HCT116 (cell line): ENCODE measurements around the gene NCAPD2. TPM values are rescaled to one million over a fixed set of nuclear protein-coding genes. Genes with fewer than 3 reads are reported as not detected.

Source experiments
- ATAC-seq: fragments of 200-7000 bp; cut with Tn5 transposase; 2 replicates; pipeline ENCODE4 v1.9.1; 2020; ENCODE audit warnings: mild to moderate bottlenecking, moderate library complexity
- BruUV-seq: library from RNA; stranded (reverse); fragments of 400-500 nt; replicated peaks from 2 replicates; lab custom pipeline; 2021; lab: Mats Ljungman, UMichigan
- CTCF ChIA-PET: fragments of 300-600 bp; sonication (Branson Sonifier 250); formaldehyde crosslinking; loops from one replicate; lab custom pipeline; 2021; ENCODE audit warnings: antibody characterized with exemption; lab: Charles Lee
- POLR2A ChIA-PET: fragments of 300-600, 350-600 bp; sonication (Branson Sonifier 250); formaldehyde crosslinking; loops from one replicate; lab custom pipeline; 2021; ENCODE audit warnings: antibody characterized with exemption; lab: Charles Lee
- RAD21 ChIA-PET, 2 experiments: fragments of 300-600 bp; sonication (Branson Sonifier 250); formaldehyde crosslinking; loops; one replicate each; lab custom pipeline; 2023; ENCODE audit warnings: low total read pairs in 2 of 2; ENCODE audit not compliant: uncharacterized antibody in 2 of 2, unreplicated experiment in 2 of 2, low non-redundant PET in 1 of 2; lab: Charles Lee
- DNase-seq: peaks from one replicate; pipeline ENCODE4 v3.0.0-alpha.2; 2010; ENCODE audit warnings: low read depth, low spot score
- H2AFZ ChIP-seq: fragments of 200-600 bp; shearing (Covaris generic), sonication (generic); 2 replicates; pipeline ENCODE4 v1.6.1; 2017; ENCODE audit warnings: low read depth, mixed run types, mixed read lengths, antibody characterized with exemption, low read length; ENCODE audit not compliant: poor library complexity, severe bottlenecking
- H3K27ac ChIP-seq: 2 replicates; pipeline ENCODE4 v1.5.1; 2012; ENCODE audit warnings: low read depth, low read length
- H3K27me3 ChIP-seq: fragments of 200-600 bp; sonication (generic); 2 replicates; pipeline ENCODE4 v1.6.1; 2016; ENCODE audit warnings: mixed run types, low read length, mixed read lengths; ENCODE audit not compliant: insufficient read depth
- H3K36me3 ChIP-seq, 2 experiments: fragments of 200-500 bp in 1 of 2; fragments of 200-600 bp in 1 of 2; sonication (Bioruptor generic) in 1 of 2; sonication (generic) in 1 of 2; 2 replicates each; pipeline versions ENCODE4 v1.5.1 to v1.6.1; 2014 to 2016; ENCODE audit warnings: low read length in 2 of 2, inconsistent platforms in 1 of 2, mixed read lengths in 1 of 2, mixed run types in 1 of 2; ENCODE audit not compliant: insufficient read depth in 2 of 2, control insufficient read depth in 1 of 2
- H3K4me1 ChIP-seq, 2 experiments: fragments of 200-600 bp in 1 of 2; sonication (generic) in 1 of 2; 2 replicates each; pipeline versions ENCODE4 v1.5.1 to v1.6.1; 2012 to 2017; ENCODE audit warnings: low read length in 2 of 2, inconsistent platforms in 1 of 2, mild to moderate bottlenecking in 1 of 2, mixed read lengths in 1 of 2, mixed run types in 1 of 2, moderate library complexity in 1 of 2; ENCODE audit not compliant: insufficient read depth in 2 of 2, control insufficient read depth in 1 of 2
- H3K4me2 ChIP-seq: fragments of 200-600 bp; sonication (generic); 2 replicates; pipeline ENCODE4 v1.6.1; 2017; ENCODE audit warnings: mixed run types, low read length, mixed read lengths
- H3K4me3 ChIP-seq, 2 experiments: fragments of 200-600 bp in 1 of 2; sonication (generic) in 1 of 2; replicated peaks in 1 of 2; 2 replicates each; pipeline ENCODE4 v1.5.1; 2011 to 2016; ENCODE audit warnings: low read length in 2 of 2, control low read depth in 1 of 2, low read depth in 1 of 2, mild to moderate bottlenecking in 1 of 2, mixed read lengths in 1 of 2, mixed run types in 1 of 2
- H3K79me2 ChIP-seq: fragments of 200-600 bp; sonication (generic); 2 replicates; pipeline ENCODE4 v1.6.1; 2017; ENCODE audit warnings: mild to moderate bottlenecking, mixed run types, low read length, moderate library complexity, mixed read lengths; ENCODE audit not compliant: insufficient read depth
- H3K9ac ChIP-seq: fragments of 200-600 bp; sonication (generic); 2 replicates; pipeline ENCODE4 v1.6.1; 2016; ENCODE audit warnings: low read length, mixed read lengths
- H3K9me2 ChIP-seq: fragments of 200-600 bp; sonication (generic), shearing (Covaris generic); 2 replicates; pipeline ENCODE4 v1.6.1; 2017; ENCODE audit warnings: mixed run types, mild to moderate bottlenecking, moderate library complexity; ENCODE audit not compliant: insufficient read depth
- H3K9me3 ChIP-seq, 2 experiments: fragments of 200-500 bp in 1 of 2; fragments of 200-600 bp in 1 of 2; sonication (Bioruptor generic) in 1 of 2; sonication (generic) in 1 of 2; 2 replicates each; pipeline ENCODE4 v1.6.1; 2014 to 2017; ENCODE audit warnings: low read length in 2 of 2, mixed read lengths in 2 of 2, inconsistent platforms in 1 of 2, low read depth in 1 of 2, mild to moderate bottlenecking in 1 of 2, mixed run types in 1 of 2, moderate library complexity in 1 of 2; ENCODE audit not compliant: control insufficient read depth in 1 of 2, insufficient read depth in 1 of 2
- H4K20me1 ChIP-seq: fragments of 200-600 bp; sonication (generic), shearing (Covaris generic); 2 replicates; pipeline ENCODE4 v1.6.1; 2017; ENCODE audit warnings: mixed run types, mild to moderate bottlenecking, moderate library complexity; ENCODE audit not compliant: insufficient read depth
- ATF3 ChIP-seq: IDR thresholded peaks from 2 replicates; pipeline ENCODE4 v1.6.1; 2012
- CEBPB ChIP-seq: IDR thresholded peaks from 2 replicates; pipeline ENCODE4 v1.6.1; 2012; ENCODE audit warnings: low read depth
- CTCF ChIP-seq, 3 experiments: fragments of 200-600 bp in 1 of 3; sonication (generic) in 1 of 3; IDR thresholded peaks in 2 of 3; conservative IDR thresholded peaks in 1 of 3; 2 replicates each; pipeline ENCODE4 v1.5.1; 2012 to 2017; ENCODE audit warnings: low read depth in 2 of 3, low read length in 2 of 3, antibody characterized with exemption in 1 of 3, borderline replicate concordance in 1 of 3, control low read depth in 1 of 3, mild to moderate bottlenecking in 1 of 3, mixed read lengths in 1 of 3, mixed run types in 1 of 3, moderate library complexity in 1 of 3; ENCODE audit not compliant: insufficient read depth in 1 of 3
- EZH2phosphoT487 ChIP-seq: fragments of 200-600 bp; IDR thresholded peaks from 2 replicates; pipeline ENCODE4 v1.6.1; 2018; ENCODE audit warnings: antibody characterized with exemption, borderline replicate concordance
- MAX ChIP-seq: IDR thresholded peaks from 2 replicates; pipeline ENCODE4 v1.6.1; 2012
- RAD21 ChIP-seq: IDR thresholded peaks from 2 replicates; pipeline ENCODE4 v1.6.1; 2012; ENCODE audit warnings: low read depth, mild to moderate bottlenecking
- SIN3A ChIP-seq: IDR thresholded peaks from 2 replicates; pipeline ENCODE4 v1.6.1; 2012; ENCODE audit warnings: low read depth
- SP1 ChIP-seq: IDR thresholded peaks from 2 replicates; pipeline ENCODE4 v1.6.1; 2012; ENCODE audit warnings: low read depth
- TCF7L2 ChIP-seq: IDR thresholded peaks from 2 replicates; pipeline ENCODE4 v1.7.0; 2011; ENCODE audit warnings: borderline replicate concordance, inconsistent platforms; ENCODE audit not compliant: insufficient read depth, insufficient read length; ENCODE audit errors: extremely low read depth
- ZBTB33 ChIP-seq: IDR thresholded peaks from 2 replicates; pipeline ENCODE4 v1.6.1; 2011; ENCODE audit warnings: mild to moderate bottlenecking, low read length, moderate library complexity; ENCODE audit not compliant: insufficient replicate concordance; ENCODE audit errors: extremely low read depth
- ZNF274 ChIP-seq: fragments of 200-500 bp; sonication (Bioruptor generic); IDR thresholded peaks from 2 replicates; pipeline ENCODE4 v1.6.1; 2014; ENCODE audit warnings: mild to moderate bottlenecking, low read depth, low read length, inconsistent platforms
- intact Hi-C: fragments of 100-400 bp; cut with micrococcal nuclease; formaldehyde crosslinking; loops from 2 replicates; pipeline ENCODE4 v1.10.0; 2022
- total RNA-seq: library from RNA; stranded (reverse); gene quantifications from one replicate; pipeline ENCODE4 v1.2.1, GENCODE V29; 2021; ENCODE audit not compliant: unreplicated experiment
- TF ChIP-seq, protein P1 (sequence below): IDR thresholded peaks from 2 replicates; pipeline ENCODE4 v1.6.1; 2012; ENCODE audit warnings: low read depth

NCAPD2 gene
- total RNA-seq, 1 experiment from 2014 or later, result 177 TPM

DNA sequence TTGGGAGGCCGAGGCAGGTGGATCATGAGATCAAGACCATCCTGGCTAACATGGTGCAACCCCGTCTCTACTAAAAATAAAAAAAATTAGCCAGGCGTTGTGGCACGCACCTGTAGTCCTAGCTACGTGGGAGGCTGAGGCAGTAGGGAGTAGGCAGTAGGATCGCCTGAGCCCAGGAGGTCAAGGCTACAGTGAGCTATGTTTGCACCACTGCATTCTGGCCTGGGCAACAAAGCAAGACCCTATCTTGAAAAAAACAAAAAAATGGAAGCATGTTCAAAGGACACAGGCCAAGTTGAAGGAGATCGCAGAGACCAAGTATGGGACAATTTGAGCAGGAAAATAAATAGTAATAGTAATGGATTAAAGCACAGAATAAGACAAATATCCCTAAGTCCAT is 14.2 kb downstream of the NCAPD2 start:
- no peak for DNase-seq
- H3K27me3 ChIP-seq, result no peaks in the 10 kb centered on the region
- ChIA-PET POLR2A (no interaction called here), CTCF (no interaction called here), RAD21 (no interaction called here)
- H3K9me3 ChIP-seq, result no peaks in the 10 kb centered on the region
- H3K79me2 ChIP-seq, result peaks cover 81% of the 10 kb centered on the region
- H3K9me2 ChIP-seq, result no peaks in the 10 kb centered on the region
- no peak for ATAC-seq
- TF ChIP-seq SIN3A, result no peak
- TF ChIP-seq CEBPB, result no peak
- TF ChIP-seq SP1, result no peak
- TF ChIP-seq ZNF274, result no peak
- TF ChIP-seq, protein P1, sequence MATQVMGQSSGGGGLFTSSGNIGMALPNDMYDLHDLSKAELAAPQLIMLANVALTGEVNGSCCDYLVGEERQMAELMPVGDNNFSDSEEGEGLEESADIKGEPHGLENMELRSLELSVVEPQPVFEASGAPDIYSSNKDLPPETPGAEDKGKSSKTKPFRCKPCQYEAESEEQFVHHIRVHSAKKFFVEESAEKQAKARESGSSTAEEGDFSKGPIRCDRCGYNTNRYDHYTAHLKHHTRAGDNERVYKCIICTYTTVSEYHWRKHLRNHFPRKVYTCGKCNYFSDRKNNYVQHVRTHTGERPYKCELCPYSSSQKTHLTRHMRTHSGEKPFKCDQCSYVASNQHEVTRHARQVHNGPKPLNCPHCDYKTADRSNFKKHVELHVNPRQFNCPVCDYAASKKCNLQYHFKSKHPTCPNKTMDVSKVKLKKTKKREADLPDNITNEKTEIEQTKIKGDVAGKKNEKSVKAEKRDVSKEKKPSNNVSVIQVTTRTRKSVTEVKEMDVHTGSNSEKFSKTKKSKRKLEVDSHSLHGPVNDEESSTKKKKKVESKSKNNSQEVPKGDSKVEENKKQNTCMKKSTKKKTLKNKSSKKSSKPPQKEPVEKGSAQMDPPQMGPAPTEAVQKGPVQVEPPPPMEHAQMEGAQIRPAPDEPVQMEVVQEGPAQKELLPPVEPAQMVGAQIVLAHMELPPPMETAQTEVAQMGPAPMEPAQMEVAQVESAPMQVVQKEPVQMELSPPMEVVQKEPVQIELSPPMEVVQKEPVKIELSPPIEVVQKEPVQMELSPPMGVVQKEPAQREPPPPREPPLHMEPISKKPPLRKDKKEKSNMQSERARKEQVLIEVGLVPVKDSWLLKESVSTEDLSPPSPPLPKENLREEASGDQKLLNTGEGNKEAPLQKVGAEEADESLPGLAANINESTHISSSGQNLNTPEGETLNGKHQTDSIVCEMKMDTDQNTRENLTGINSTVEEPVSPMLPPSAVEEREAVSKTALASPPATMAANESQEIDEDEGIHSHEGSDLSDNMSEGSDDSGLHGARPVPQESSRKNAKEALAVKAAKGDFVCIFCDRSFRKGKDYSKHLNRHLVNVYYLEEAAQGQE, result no peak
- TF ChIP-seq EZH2phosphoT487, result no peak
- no peak for TF ChIP-seq MAX
- TF ChIP-seq TCF7L2, result no peak
- TF ChIP-seq ATF3, result no peak
- no peak for TF ChIP-seq ZBTB33
- no peak for TF ChIP-seq RAD21
- no peak for TF ChIP-seq CTCF (IDR thresholded peaks at IDR 0.05 in 2 of 3, conservative IDR thresholded peaks at IDR 0.05 in 1 of 3; ENCODE audit: borderline replicate concordance in 1 of 3, insufficient read depth in 1 of 3, low read depth in 2 of 3, low read length in 2 of 3)
- intact Hi-C loops, result no loop called here
- peaks cover 28 to 58% of the 10 kb centered on the region in 2 experiments for H3K36me3 ChIP-seq
- peaks cover 12 to 14% of the 10 kb centered on the region in 2 experiments for H3K4me1 ChIP-seq
- no peak overlapping the region for H2AFZ ChIP-seq
- no peak overlapping the region for H3K4me3 ChIP-seq
- no peaks in the 10 kb centered on the region for H4K20me1 ChIP-seq
- peak overlapping the region; percentile 25; the same call in 1 of the 2 replicates for H3K27ac ChIP-seq
- H3K9ac ChIP-seq, result no peak overlapping the region
- no peak overlapping the region for H3K4me2 ChIP-seq
- no TSS peak for BruUV-seq
